Prostate gland (tissue), 2 donors: ENCODE results near the gene RNF187.

ENCODE experiments used
- POLR2A ChIP-seq: fragments of 450-650 bp; IDR thresholded peaks from one replicate; pipeline ENCODE4 v1.6.1; 2016; ENCODE audit warnings: antibody characterized with exemption, mild to moderate bottlenecking
- TF ChIP-seq, protein P1 (sequence below), 4 experiments: fragments of 200-600 bp in 2 of 4; fragments of 450-650 bp in 2 of 4; sonication (generic) in 2 of 4; IDR thresholded peaks; 1 replicate in 3 of 4; 2 replicates in 1 of 4; pipeline ENCODE4 v1.5.1; 2016 to 2019; ENCODE audit warnings: antibody characterized with exemption in 4 of 4, mild to moderate bottlenecking in 2 of 4, moderate library complexity in 2 of 4

DNA sequence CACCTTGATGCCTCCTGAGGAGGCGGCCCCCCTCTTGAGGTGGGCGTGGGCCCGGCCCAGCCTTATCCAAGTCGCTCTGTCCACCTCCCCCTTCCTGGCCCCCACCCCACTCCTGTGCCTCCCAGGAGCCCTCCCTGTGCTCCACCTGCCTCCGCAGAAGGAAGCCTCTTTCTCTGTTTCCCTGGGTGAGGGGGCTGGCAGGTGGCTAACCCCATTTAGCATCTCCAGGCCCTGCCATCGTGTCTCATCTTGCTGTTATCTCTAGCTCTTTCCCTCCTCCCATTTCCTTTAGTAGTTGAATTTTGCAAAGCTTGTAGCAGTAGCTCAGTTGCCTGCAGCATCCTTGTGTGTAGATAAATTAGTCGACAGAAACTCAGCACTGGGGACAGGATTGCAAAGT lies 7.2 kb downstream of the RNF187 start:
- TF ChIP-seq, protein P1, sequence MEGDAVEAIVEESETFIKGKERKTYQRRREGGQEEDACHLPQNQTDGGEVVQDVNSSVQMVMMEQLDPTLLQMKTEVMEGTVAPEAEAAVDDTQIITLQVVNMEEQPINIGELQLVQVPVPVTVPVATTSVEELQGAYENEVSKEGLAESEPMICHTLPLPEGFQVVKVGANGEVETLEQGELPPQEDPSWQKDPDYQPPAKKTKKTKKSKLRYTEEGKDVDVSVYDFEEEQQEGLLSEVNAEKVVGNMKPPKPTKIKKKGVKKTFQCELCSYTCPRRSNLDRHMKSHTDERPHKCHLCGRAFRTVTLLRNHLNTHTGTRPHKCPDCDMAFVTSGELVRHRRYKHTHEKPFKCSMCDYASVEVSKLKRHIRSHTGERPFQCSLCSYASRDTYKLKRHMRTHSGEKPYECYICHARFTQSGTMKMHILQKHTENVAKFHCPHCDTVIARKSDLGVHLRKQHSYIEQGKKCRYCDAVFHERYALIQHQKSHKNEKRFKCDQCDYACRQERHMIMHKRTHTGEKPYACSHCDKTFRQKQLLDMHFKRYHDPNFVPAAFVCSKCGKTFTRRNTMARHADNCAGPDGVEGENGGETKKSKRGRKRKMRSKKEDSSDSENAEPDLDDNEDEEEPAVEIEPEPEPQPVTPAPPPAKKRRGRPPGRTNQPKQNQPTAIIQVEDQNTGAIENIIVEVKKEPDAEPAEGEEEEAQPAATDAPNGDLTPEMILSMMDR (IDR thresholded peaks at IDR 0.05): no peak
- TF ChIP-seq POLR2A: no peak
